HFFc6 (cell line): ENCODE data around the gene CKAP2. TPM values are rescaled to one million over a fixed set of nuclear protein-coding genes. Genes with fewer than 3 reads are reported as not detected.

Experiments used
- DNase-seq: peaks from one replicate; pipeline ENCODE4 v3.0.0-alpha.2; 2018
- H3K27ac Mint-ChIP-seq: 2 replicates; pipeline ENCODE4 v1.8.0; 2020; ENCODE audit warnings: mild to moderate bottlenecking, mixed read lengths
- H3K27me3 Mint-ChIP-seq: 2 replicates; pipeline ENCODE4 v1.8.0; 2021; ENCODE audit warnings: mild to moderate bottlenecking, moderate library complexity, mixed read lengths; ENCODE audit not compliant: insufficient read depth
- H3K36me3 Mint-ChIP-seq: 2 replicates; pipeline ENCODE4 v1.8.0; 2021; ENCODE audit warnings: low read depth, mixed read lengths
- H3K4me1 Mint-ChIP-seq: 2 replicates; pipeline ENCODE4 v1.8.0; 2020; ENCODE audit warnings: low read depth, mixed read lengths
- H3K4me3 Mint-ChIP-seq: 2 replicates; pipeline ENCODE4 v1.8.0; 2020; ENCODE audit warnings: mild to moderate bottlenecking, moderate library complexity, mixed read lengths
- H3K9me3 Mint-ChIP-seq: 2 replicates; pipeline ENCODE4 v1.8.0; 2020; ENCODE audit warnings: mild to moderate bottlenecking, mixed read lengths
- CTCF ChIP-seq: fragments of 200-600 bp; sonication (generic); IDR thresholded peaks from 2 replicates; pipeline ENCODE4 v1.5.0; 2021; ENCODE audit warnings: antibody characterized with exemption, mild to moderate bottlenecking
- total RNA-seq, 6 experiments: library from RNA; stranded (reverse); fragmentation: NEBNext Ultra II Directional; extraction: Animal tissue kit (Norgen Biotek cat#: 25700); gene quantifications; 2 replicates in 1 of 6; 3 replicates in 5 of 6; pipeline ENCODE4 v1.2.3, GENCODE V29; 2021

CKAP2 gene
- total RNA-seq, 6 experiments from 2014 or later, result 39.5 to 87.9 (median 80.8) TPM

- H3K9me3 Mint-ChIP-seq, result no peaks in the 10 kb centered on the region
- H3K4me3 Mint-ChIP-seq, result no peak overlapping the region
- H3K36me3 Mint-ChIP-seq, result peaks cover 28% of the 10 kb centered on the region
- no peaks in the 10 kb centered on the region for H3K27me3 Mint-ChIP-seq
- no peak for TF ChIP-seq CTCF
- H3K4me1 Mint-ChIP-seq, result peaks cover 36% of the 10 kb centered on the region
- no peak for DNase-seq
- H3K27ac Mint-ChIP-seq, result peak overlapping the region; percentile 74
Measured at GRCh38 chr13:52412128-52412527, 43.1 kb upstream of the CKAP2 start.

- H3K27ac Mint-ChIP-seq, result peak overlapping the region; percentile 91
- H3K27me3 Mint-ChIP-seq, result no peaks in the 10 kb centered on the region
- H3K36me3 Mint-ChIP-seq, result peaks cover 28% of the 10 kb centered on the region
- H3K9me3 Mint-ChIP-seq, result no peaks in the 10 kb centered on the region
- DNase-seq, result no peak
- TF ChIP-seq CTCF, result no peak
- H3K4me1 Mint-ChIP-seq, result peaks cover 36% of the 10 kb centered on the region
- H3K4me3 Mint-ChIP-seq, result no peak overlapping the region
Measured at GRCh38 chr13:52414051-52414450, 41.2 kb upstream of the CKAP2 start.

- no peaks in the 10 kb centered on the region for H3K9me3 Mint-ChIP-seq
- peaks cover 36% of the 10 kb centered on the region for H3K4me1 Mint-ChIP-seq
- peaks cover 34% of the 10 kb centered on the region for H3K36me3 Mint-ChIP-seq
- H3K27me3 Mint-ChIP-seq, result peaks cover 2% of the 10 kb centered on the region; the same call in 1 of the 2 replicates
- peak overlapping the region; percentile 50 for H3K4me3 Mint-ChIP-seq
- H3K27ac Mint-ChIP-seq, result peak overlapping the region; percentile 91
- peak; percentile 33 for DNase-seq
- TF ChIP-seq CTCF, result no peak
Measured at GRCh38 chr13:52414963-52415362, 40.3 kb upstream of the CKAP2 start.

GRCh38 chr13:52419080-52419479 lies 36.2 kb upstream of the CKAP2 start:
- peaks cover 2% of the 10 kb centered on the region; the same call in 1 of the 2 replicates for H3K27me3 Mint-ChIP-seq
- H3K4me3 Mint-ChIP-seq, result no peak overlapping the region
- TF ChIP-seq CTCF, result no peak
- peak overlapping the region; percentile 27 for H3K27ac Mint-ChIP-seq
- H3K36me3 Mint-ChIP-seq, result peaks cover 38% of the 10 kb centered on the region
- no peaks in the 10 kb centered on the region for H3K9me3 Mint-ChIP-seq
- H3K4me1 Mint-ChIP-seq, result peaks cover 20% of the 10 kb centered on the region
- no peak for DNase-seq

GRCh38 chr13:52421216-52421615 lies 34.1 kb upstream of the CKAP2 start:
- DNase-seq, result no peak
- Mint-ChIP-seq H3K4me3 (no peak overlapping the region), H3K4me1 (no peaks in the 10 kb centered on the region; the same call in 1 of the 2 replicates), H3K36me3 (peaks cover 41% of the 10 kb centered on the region), H3K27me3 (peaks cover 2% of the 10 kb centered on the region; the same call in 1 of the 2 replicates), H3K27ac (no peak overlapping the region), H3K9me3 (no peaks in the 10 kb centered on the region)
- TF ChIP-seq CTCF, result no peak

GRCh38 chr13:52428295-52428694 lies 27.0 kb upstream of the CKAP2 start:
- Mint-ChIP-seq H3K27me3 (peaks cover 2% of the 10 kb centered on the region; the same call in 1 of the 2 replicates), H3K27ac (no peak overlapping the region), H3K9me3 (no peaks in the 10 kb centered on the region), H3K4me1 (peaks cover 39% of the 10 kb centered on the region), H3K4me3 (no peak overlapping the region), H3K36me3 (peaks cover 28% of the 10 kb centered on the region)
- TF ChIP-seq CTCF, result no peak
- peak; percentile 20 for DNase-seq
